ENCODE measurements around the gene TET1.
"Not testable (repeated sequence)": the region's sequence is repeated elsewhere in the genome, so short reads cannot be mapped to it uniquely, and the experiment has no call there.

The TET1 gene

GRCh38 chr10:68601501-68602265 lies 41.5 kb downstream of the TET1 start:
- TF ChIP-seq TAF1 (IDR thresholded peaks at IDR 0.05; ENCODE audit: low read depth, low read length): no peak
- TF ChIP-seq SPI1 (IDR thresholded peaks at IDR 0.05; ENCODE audit: low read depth, low read length): no peak
- TF ChIP-seq POLR2A (IDR thresholded peaks at IDR 0.05; ENCODE audit: low read depth, low read length): no peak
- no peak for TF ChIP-seq PAX5 (IDR thresholded peaks at IDR 0.05; ENCODE audit: insufficient read depth, low read length, severe bottlenecking)
- TF ChIP-seq POU2F2 (IDR thresholded peaks at IDR 0.05; ENCODE audit: low read depth, low read length): no peak
- no peak for TF ChIP-seq POLR2AphosphoS5 (IDR thresholded peaks at IDR 0.05; ENCODE audit: low read depth, low read length)
- FAIRE-seq: no peak
- DNase-seq (ENCODE audit: insufficient read length, low spot score): no peak

- FAIRE-seq (no peak), DNase-seq (ENCODE audit: insufficient read length, low spot score) (no peak)
- TF ChIP-seq POU2F2 (IDR thresholded peaks at IDR 0.05; ENCODE audit: low read depth, low read length) (no peak), POLR2AphosphoS5 (IDR thresholded peaks at IDR 0.05; ENCODE audit: low read depth, low read length) (no peak), POLR2A (IDR thresholded peaks at IDR 0.05; ENCODE audit: low read depth, low read length) (no peak), SPI1 (IDR thresholded peaks at IDR 0.05; ENCODE audit: low read depth, low read length) (no peak), TAF1 (IDR thresholded peaks at IDR 0.05; ENCODE audit: low read depth, low read length) (no peak), PAX5 (IDR thresholded peaks at IDR 0.05; ENCODE audit: insufficient read depth, low read length, severe bottlenecking) (no peak)
Measured at GRCh38 chr10:68602434-68602833, 42.3 kb downstream of the TET1 start.

- TF ChIP-seq TAF1 (IDR thresholded peaks at IDR 0.05; ENCODE audit: low read depth, low read length): no peak
- no peak for TF ChIP-seq SPI1 (IDR thresholded peaks at IDR 0.05; ENCODE audit: low read depth, low read length)
- no peak for TF ChIP-seq PAX5 (IDR thresholded peaks at IDR 0.05; ENCODE audit: insufficient read depth, low read length, severe bottlenecking)
- TF ChIP-seq POLR2A (IDR thresholded peaks at IDR 0.05; ENCODE audit: low read depth, low read length): no peak
- no peak for TF ChIP-seq POLR2AphosphoS5 (IDR thresholded peaks at IDR 0.05; ENCODE audit: low read depth, low read length)
- TF ChIP-seq POU2F2 (IDR thresholded peaks at IDR 0.05; ENCODE audit: low read depth, low read length): no peak
- FAIRE-seq: no peak
- no peak for DNase-seq (ENCODE audit: insufficient read length, low spot score)
Measured at GRCh38 chr10:68603766-68604165, 43.6 kb downstream of the TET1 start.

- TF ChIP-seq POLR2A (IDR thresholded peaks at IDR 0.05; ENCODE audit: low read depth, low read length) (no peak), PAX5 (IDR thresholded peaks at IDR 0.05; ENCODE audit: insufficient read depth, low read length, severe bottlenecking) (no peak), POU2F2 (IDR thresholded peaks at IDR 0.05; ENCODE audit: low read depth, low read length) (no peak), SPI1 (IDR thresholded peaks at IDR 0.05; ENCODE audit: low read depth, low read length) (no peak), POLR2AphosphoS5 (IDR thresholded peaks at IDR 0.05; ENCODE audit: low read depth, low read length) (no peak), TAF1 (IDR thresholded peaks at IDR 0.05; ENCODE audit: low read depth, low read length) (no peak)
- FAIRE-seq: no peak
- no peak for DNase-seq (ENCODE audit: insufficient read length, low spot score)
Measured at GRCh38 chr10:68604441-68604840, 44.3 kb downstream of the TET1 start.

GRCh38 chr10:68606918-68607317 lies 46.8 kb downstream of the TET1 start:
- no peak for DNase-seq (ENCODE audit: insufficient read length, low spot score)
- no peak for FAIRE-seq
- no peak for TF ChIP-seq POU2F2 (IDR thresholded peaks at IDR 0.05; ENCODE audit: low read depth, low read length)
- TF ChIP-seq SPI1 (IDR thresholded peaks at IDR 0.05; ENCODE audit: low read depth, low read length): no peak
- TF ChIP-seq TAF1 (IDR thresholded peaks at IDR 0.05; ENCODE audit: low read depth, low read length): no peak
- no peak for TF ChIP-seq PAX5 (IDR thresholded peaks at IDR 0.05; ENCODE audit: insufficient read depth, low read length, severe bottlenecking)
- no peak for TF ChIP-seq POLR2A (IDR thresholded peaks at IDR 0.05; ENCODE audit: low read depth, low read length)
- no peak for TF ChIP-seq POLR2AphosphoS5 (IDR thresholded peaks at IDR 0.05; ENCODE audit: low read depth, low read length)

- FAIRE-seq; DNase-seq (ENCODE audit: insufficient read length, low spot score): not testable (repeated sequence)
Measured at GRCh38 chr10:68610023-68610422, 49.9 kb downstream of the TET1 start.

- TF ChIP-seq POU2F2 (IDR thresholded peaks at IDR 0.05; ENCODE audit: low read depth, low read length) (no peak), SPI1 (IDR thresholded peaks at IDR 0.05; ENCODE audit: low read depth, low read length) (no peak), TAF1 (IDR thresholded peaks at IDR 0.05; ENCODE audit: low read depth, low read length) (no peak), POLR2AphosphoS5 (IDR thresholded peaks at IDR 0.05; ENCODE audit: low read depth, low read length) (no peak), PAX5 (IDR thresholded peaks at IDR 0.05; ENCODE audit: insufficient read depth, low read length, severe bottlenecking) (no peak), POLR2A (IDR thresholded peaks at IDR 0.05; ENCODE audit: low read depth, low read length) (no peak)
- DNase-seq (ENCODE audit: insufficient read length, low spot score) (no peak), FAIRE-seq (no peak)
Measured at GRCh38 chr10:68611227-68611626, 51.1 kb downstream of the TET1 start.

GRCh38 chr10:68613974-68614373 lies 53.8 kb downstream of the TET1 start:
- not testable (repeated sequence) for FAIRE-seq; DNase-seq (ENCODE audit: insufficient read length, low spot score)

GRCh38 chr10:68617691-68618090 lies 57.6 kb downstream of the TET1 start:
- not testable (repeated sequence) for DNase-seq (ENCODE audit: insufficient read length, low spot score); FAIRE-seq

GRCh38 chr10:68618234-68618633 lies 58.1 kb downstream of the TET1 start:
- DNase-seq (ENCODE audit: insufficient read length, low spot score): no peak
- FAIRE-seq: no peak
- TF ChIP-seq POLR2AphosphoS5 (IDR thresholded peaks at IDR 0.05; ENCODE audit: low read depth, low read length) (no peak), POU2F2 (IDR thresholded peaks at IDR 0.05; ENCODE audit: low read depth, low read length) (no peak), TAF1 (IDR thresholded peaks at IDR 0.05; ENCODE audit: low read depth, low read length) (no peak), PAX5 (IDR thresholded peaks at IDR 0.05; ENCODE audit: insufficient read depth, low read length, severe bottlenecking) (no peak)

- DNase-seq (ENCODE audit: insufficient read length, low spot score): no peak
- TF ChIP-seq POU2F2 (IDR thresholded peaks at IDR 0.05; ENCODE audit: low read depth, low read length): no peak
- TF ChIP-seq POLR2A (IDR thresholded peaks at IDR 0.05; ENCODE audit: low read depth, low read length): no peak
- TF ChIP-seq TAF1 (IDR thresholded peaks at IDR 0.05; ENCODE audit: low read depth, low read length): no peak
- no peak for FAIRE-seq
Measured at GRCh38 chr10:68619595-68619994, 59.5 kb downstream of the TET1 start.

Data from GM12891 (cell line).